GM12865 (cell line): ENCODE measurements around the gene ZNF687.

Source experiments
- DNase-seq: peaks from one replicate; pipeline ENCODE4 v3.0.0; 2010; ENCODE audit warnings: low read depth
- H3K4me3 ChIP-seq: 2 replicates; pipeline ENCODE4 v1.5.1; 2011; ENCODE audit warnings: mild to moderate bottlenecking, low read depth, low read length, control low read depth
- CTCF ChIP-seq: IDR thresholded peaks from 2 replicates; pipeline ENCODE4 v1.5.1; 2011; ENCODE audit warnings: low read length, control low read depth, low read depth, inconsistent platforms; ENCODE audit not compliant: insufficient read depth; ENCODE audit errors: missing control alignments

The ZNF687 gene

GRCh38 chr1:151314137-151314875, 32.2 kb downstream of the ZNF687 start:
- DNase-seq: no peak
- no peak overlapping the region for H3K4me3 ChIP-seq
- TF ChIP-seq CTCF: no peak

DNA sequence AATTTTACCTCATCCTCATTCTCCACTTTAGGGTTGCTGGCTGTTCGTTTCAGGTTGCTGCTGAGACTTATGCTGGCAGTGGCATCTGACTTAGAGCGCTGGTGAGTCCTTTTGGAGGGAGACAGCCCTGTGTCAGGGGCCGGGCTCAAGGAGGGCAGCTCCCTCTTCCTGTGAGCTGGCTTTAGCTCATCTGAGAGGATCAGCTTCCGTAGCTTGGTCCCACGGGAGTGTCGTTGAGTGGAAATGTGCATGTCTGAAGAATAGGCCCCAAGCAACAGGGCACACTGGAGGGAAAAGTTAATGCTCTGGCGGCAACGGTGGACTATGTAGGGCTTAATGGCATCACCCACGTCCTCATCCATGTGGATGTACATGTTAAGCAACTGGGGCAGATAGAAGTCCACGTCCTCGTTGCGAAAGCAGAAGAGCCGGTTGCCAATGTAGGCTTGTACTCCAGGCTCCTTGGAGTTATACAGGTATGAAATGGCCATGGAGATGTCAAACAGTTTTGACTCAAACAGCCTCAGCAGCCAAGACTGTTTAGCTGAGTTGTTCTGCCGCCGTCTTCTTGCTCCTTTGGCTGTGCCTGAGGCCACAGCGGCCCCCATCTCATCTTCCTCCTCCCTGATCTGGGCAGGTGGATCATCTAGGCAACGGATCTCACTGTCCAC, 33.6 kb downstream of the ZNF687 start:
- no peak for DNase-seq
- no peak overlapping the region for H3K4me3 ChIP-seq
- TF ChIP-seq CTCF: no peak

GRCh38 chr1:151318975-151319374, 36.9 kb downstream of the ZNF687 start:
- H3K4me3 ChIP-seq: no peak overlapping the region
- no peak for DNase-seq

DNA sequence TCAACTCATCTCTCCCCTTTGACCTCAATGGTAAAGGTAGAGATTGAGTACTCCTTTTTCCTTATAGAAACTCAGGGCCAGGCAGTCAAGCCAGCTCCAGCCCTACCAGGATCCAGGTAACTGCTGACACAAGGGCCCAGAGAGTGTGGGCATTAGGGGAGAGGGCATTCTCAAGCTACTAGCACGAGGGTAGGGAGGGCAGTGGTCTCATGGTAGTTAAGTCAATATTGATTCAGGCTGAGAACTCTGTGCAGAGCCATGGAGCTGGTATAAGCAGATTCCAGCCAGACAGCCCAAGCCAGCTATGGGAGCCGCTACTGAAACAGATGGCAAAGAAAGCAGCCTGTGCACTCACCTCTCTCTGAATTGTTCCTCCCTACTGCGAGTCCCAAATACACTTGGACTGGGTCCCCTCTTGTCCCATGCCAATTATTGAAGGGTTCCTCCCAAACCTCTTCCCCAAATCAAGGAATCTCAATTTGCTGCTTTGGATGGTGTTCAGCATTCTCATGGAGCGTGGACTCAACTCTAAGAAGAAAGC, 42.4 kb downstream of the ZNF687 start:
- no peak for TF ChIP-seq CTCF
- DNase-seq: no peak
- H3K4me3 ChIP-seq: no peak overlapping the region

More at GRCh38 chr1:151318975-151319374, 36.9 kb downstream of the ZNF687 start:
- no peak for TF ChIP-seq CTCF

DNA sequence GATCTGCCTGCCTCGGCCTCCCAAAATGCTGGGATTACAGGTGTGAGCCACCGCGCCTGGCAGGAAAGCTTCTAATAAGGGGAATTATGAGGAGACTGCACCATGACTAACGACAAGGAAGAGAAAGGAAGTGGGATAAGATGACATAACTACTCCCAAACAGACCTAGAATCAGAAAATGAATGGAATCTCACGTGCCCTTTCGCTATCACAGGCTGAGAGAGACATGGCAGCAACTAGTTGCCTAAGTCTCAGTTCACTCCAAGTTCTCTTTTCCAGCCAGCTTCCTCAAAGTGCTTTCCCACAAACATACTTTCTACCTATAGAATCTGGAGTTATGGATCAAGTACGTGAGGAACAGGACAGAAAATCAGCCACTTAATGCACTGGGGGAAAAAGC, 43.1 kb downstream of the ZNF687 start:
- no peak for DNase-seq
- TF ChIP-seq CTCF: no peak
- no peak overlapping the region for H3K4me3 ChIP-seq

DNA sequence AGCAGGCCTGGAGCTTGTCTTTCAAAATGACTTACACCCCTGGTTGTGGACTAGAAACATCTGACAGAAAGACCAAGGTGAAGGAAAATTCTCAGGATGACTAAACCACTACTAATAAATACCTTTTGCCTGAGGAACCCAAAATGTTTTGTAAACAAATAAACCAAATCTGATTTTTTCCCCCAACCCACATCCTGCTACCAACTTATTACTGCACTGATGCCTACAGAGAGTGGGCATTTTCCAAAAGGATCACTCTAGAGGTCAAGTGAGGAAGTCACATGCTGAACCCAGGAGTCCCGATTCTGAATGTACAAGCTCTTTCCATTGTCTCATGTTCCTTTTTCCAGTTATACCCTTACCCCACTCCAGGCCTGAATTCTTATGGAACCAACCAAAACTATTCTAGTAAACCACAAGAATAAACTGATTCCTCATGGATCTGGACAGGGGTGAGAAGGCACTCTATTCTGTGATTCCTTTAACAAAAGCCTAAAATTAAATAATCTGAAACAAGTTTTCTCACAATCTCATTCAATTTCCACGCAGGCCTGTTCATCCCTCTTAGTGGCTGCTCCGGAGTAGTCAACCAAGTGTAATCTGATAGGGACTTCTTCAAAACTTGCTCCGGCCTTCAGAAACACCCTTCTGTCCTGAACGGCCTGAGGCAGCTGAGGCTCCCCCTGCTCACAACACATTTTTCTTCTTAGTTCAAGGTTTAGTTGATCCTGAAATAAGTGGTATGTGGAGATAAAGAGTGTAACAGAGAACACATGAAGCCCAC, 43.7 kb downstream of the ZNF687 start:
- TF ChIP-seq CTCF: no peak
- H3K4me3 ChIP-seq: peak overlapping the region; percentile 100
- DNase-seq: peak; percentile 10
